ENCODE results near the gene DDX47.

DNA sequence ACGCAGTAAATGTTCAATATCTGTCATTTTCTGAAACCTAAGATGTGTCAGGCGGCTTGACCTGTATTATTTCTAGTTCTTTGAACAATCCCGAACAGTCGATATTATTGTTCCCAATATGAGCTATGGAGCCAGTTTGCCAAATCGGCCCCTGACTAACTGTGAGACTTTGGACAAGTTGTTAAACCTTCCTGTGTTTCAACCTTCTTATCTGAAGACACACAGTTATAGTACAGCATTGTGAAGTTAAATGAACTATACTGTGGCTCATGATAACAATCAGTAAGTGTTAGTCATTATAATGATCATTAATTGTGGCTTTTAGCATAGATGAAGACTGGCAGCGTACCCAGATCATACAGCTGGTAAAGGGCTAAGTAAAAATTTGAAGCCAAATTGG is 23.4 kb downstream of the DDX47 start:
- TF ChIP-seq, protein P1, sequence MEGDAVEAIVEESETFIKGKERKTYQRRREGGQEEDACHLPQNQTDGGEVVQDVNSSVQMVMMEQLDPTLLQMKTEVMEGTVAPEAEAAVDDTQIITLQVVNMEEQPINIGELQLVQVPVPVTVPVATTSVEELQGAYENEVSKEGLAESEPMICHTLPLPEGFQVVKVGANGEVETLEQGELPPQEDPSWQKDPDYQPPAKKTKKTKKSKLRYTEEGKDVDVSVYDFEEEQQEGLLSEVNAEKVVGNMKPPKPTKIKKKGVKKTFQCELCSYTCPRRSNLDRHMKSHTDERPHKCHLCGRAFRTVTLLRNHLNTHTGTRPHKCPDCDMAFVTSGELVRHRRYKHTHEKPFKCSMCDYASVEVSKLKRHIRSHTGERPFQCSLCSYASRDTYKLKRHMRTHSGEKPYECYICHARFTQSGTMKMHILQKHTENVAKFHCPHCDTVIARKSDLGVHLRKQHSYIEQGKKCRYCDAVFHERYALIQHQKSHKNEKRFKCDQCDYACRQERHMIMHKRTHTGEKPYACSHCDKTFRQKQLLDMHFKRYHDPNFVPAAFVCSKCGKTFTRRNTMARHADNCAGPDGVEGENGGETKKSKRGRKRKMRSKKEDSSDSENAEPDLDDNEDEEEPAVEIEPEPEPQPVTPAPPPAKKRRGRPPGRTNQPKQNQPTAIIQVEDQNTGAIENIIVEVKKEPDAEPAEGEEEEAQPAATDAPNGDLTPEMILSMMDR (IDR thresholded peaks at IDR 0.05; ENCODE audit: insufficient read depth, low read length, poor library complexity, severe bottlenecking): no peak
- no peak for TF ChIP-seq EZH2phosphoT487 (conservative IDR thresholded peaks at IDR 0.05; ENCODE audit: low read length)

Measured in SU-DHL-6 (cell line).